IMR-90 (cell line): ENCODE measurements around the gene DCAF17. TPM values are rescaled to one million over a fixed set of nuclear protein-coding genes. Genes with fewer than 3 reads are reported as not detected.

Source experiments
- ATAC-seq: fragments of 200-7000 bp; cut with Tn5 transposase; 2 replicates; pipeline ENCODE4 v1.9.1; 2020; ENCODE audit warnings: low read depth, mild to moderate bottlenecking, moderate library complexity
- BruUV-seq: library from RNA; stranded (reverse); fragments of 400-500 nt; replicated peaks from 2 replicates; lab custom pipeline; 2021; lab: Mats Ljungman, UMichigan
- CTCF ChIA-PET: fragments of 300-600 bp; formaldehyde crosslinking; extraction: SDS; loops from one replicate; lab custom pipeline; 2021; ENCODE audit warnings: antibody characterized with exemption; lab: Yijun Ruan, JAX
- POLR2A ChIA-PET: fragments of 300-600 bp; sonication (Branson Sonifier 250); formaldehyde crosslinking; loops from one replicate; lab custom pipeline; 2022; ENCODE audit warnings: antibody characterized with exemption; ENCODE audit not compliant: unreplicated experiment; lab: Charles Lee
- DNase-seq: peaks from one replicate; pipeline ENCODE4 v3.0.0; 2013
- H2AFZ ChIP-seq: replicated peaks from 2 replicates; pipeline ENCODE3; 2013; ENCODE audit warnings: low read length, mild to moderate bottlenecking; ENCODE audit not compliant: poor library complexity
- H2AK5ac ChIP-seq: 2 replicates; pipeline ENCODE4 v1.6.1; 2013; ENCODE audit warnings: low read depth, low read length, inconsistent platforms
- H2AK9ac ChIP-seq: replicated peaks from 2 replicates; pipeline ENCODE3; 2013; ENCODE audit warnings: mild to moderate bottlenecking, low read depth, low read length, moderate library complexity; ENCODE audit not compliant: poor library complexity
- H2BK120ac ChIP-seq: 2 replicates; pipeline ENCODE4 v1.6.1; 2013; ENCODE audit warnings: low read depth, low read length, inconsistent platforms
- H2BK15ac ChIP-seq: 3 replicates; pipeline ENCODE4 v1.6.1; 2013; ENCODE audit warnings: low read depth, low read length, inconsistent platforms
- H2BK20ac ChIP-seq: 2 replicates; pipeline ENCODE4 v1.6.1; 2013; ENCODE audit warnings: low read depth, mild to moderate bottlenecking, inconsistent platforms, low read length, moderate library complexity
- H2BK5ac ChIP-seq: 2 replicates; pipeline ENCODE4 v1.6.1; 2013; ENCODE audit warnings: mild to moderate bottlenecking, low read depth, low read length, inconsistent platforms; ENCODE audit not compliant: poor library complexity, severe bottlenecking
- H3K14ac ChIP-seq: replicated peaks from 2 replicates; pipeline ENCODE4 v1.6.1; 2013; ENCODE audit warnings: low read depth, low read length, inconsistent platforms
- H3K18ac ChIP-seq: 2 replicates; pipeline ENCODE4 v1.6.1; 2013; ENCODE audit warnings: low read depth, low read length, control low read depth
- H3K23ac ChIP-seq: 2 replicates; pipeline ENCODE4 v1.6.1; 2013; ENCODE audit warnings: low read depth, low read length, inconsistent platforms
- H3K27ac ChIP-seq: 2 replicates; pipeline ENCODE4 v1.5.1; 2013; ENCODE audit warnings: mild to moderate bottlenecking, control low read depth, low read length; ENCODE audit not compliant: insufficient read depth
- H3K27me3 ChIP-seq: 2 replicates; pipeline ENCODE4 v1.6.1; 2013; ENCODE audit warnings: low read length; ENCODE audit not compliant: control insufficient read depth, insufficient read depth
- H3K36me3 ChIP-seq: 2 replicates; pipeline ENCODE4 v1.6.1; 2013; ENCODE audit warnings: low read length, mixed read lengths; ENCODE audit not compliant: control insufficient read depth, insufficient read depth
- H3K4ac ChIP-seq: 2 replicates; pipeline ENCODE4 v1.6.1; 2013; ENCODE audit warnings: low read depth, low read length, inconsistent platforms
- H3K4me1 ChIP-seq: 2 replicates; pipeline ENCODE4 v1.6.1; 2013; ENCODE audit warnings: low read length, mixed read lengths; ENCODE audit not compliant: control insufficient read depth, insufficient read depth
- H3K4me2 ChIP-seq: 2 replicates; pipeline ENCODE4 v1.6.1; 2013; ENCODE audit warnings: low read depth, mild to moderate bottlenecking, control low read depth, low read length, moderate library complexity
- H3K4me3 ChIP-seq: 2 replicates; pipeline ENCODE4 v1.5.1; 2013; ENCODE audit warnings: low read depth, mild to moderate bottlenecking, control low read depth, low read length, moderate library complexity; ENCODE audit not compliant: insufficient read depth
- H3K56ac ChIP-seq: 2 replicates; pipeline ENCODE4 v1.6.1; 2013; ENCODE audit warnings: low read length, inconsistent platforms; ENCODE audit not compliant: insufficient read depth; ENCODE audit errors: extremely low read depth
- H3K79me1 ChIP-seq, 2 experiments: 2 replicates each; pipeline ENCODE4 v1.6.1; 2013; ENCODE audit warnings: low read length in 2 of 2, inconsistent platforms in 1 of 2, low read depth in 1 of 2
- H3K9ac ChIP-seq: 2 replicates; pipeline ENCODE4 v1.6.1; 2013; ENCODE audit warnings: low read depth, low read length, control low read depth
- H3K9me1 ChIP-seq: 2 replicates; pipeline ENCODE4 v1.6.1; 2013; ENCODE audit warnings: low read length, inconsistent platforms; ENCODE audit not compliant: insufficient read depth
- H3K9me3 ChIP-seq: 2 replicates; pipeline ENCODE4 v1.6.1; 2013; ENCODE audit warnings: low read length; ENCODE audit not compliant: control insufficient read depth, insufficient read depth
- H4K20me1 ChIP-seq: 2 replicates; pipeline ENCODE4 v1.6.1; 2013; ENCODE audit warnings: low read length, inconsistent platforms; ENCODE audit not compliant: insufficient read depth
- H4K5ac ChIP-seq: 2 replicates; pipeline ENCODE4 v1.6.1; 2013; ENCODE audit warnings: mild to moderate bottlenecking, low read depth, low read length, control low read depth
- H4K8ac ChIP-seq, 2 experiments: 2 replicates each; pipeline ENCODE4 v1.6.1; 2013; ENCODE audit warnings: low read depth in 2 of 2, low read length in 2 of 2, control low read depth in 1 of 2, inconsistent platforms in 1 of 2
- H4K91ac ChIP-seq: 2 replicates; pipeline ENCODE4 v1.6.1; 2013; ENCODE audit warnings: low read depth, low read length, inconsistent platforms; ENCODE audit not compliant: insufficient read depth
- BHLHE40 ChIP-seq: fragments of 150-350 bp; IDR thresholded peaks from 2 replicates; pipeline ENCODE4 v1.6.1; 2016; ENCODE audit warnings: mild to moderate bottlenecking, low read depth, low read length
- CEBPB ChIP-seq: IDR thresholded peaks from 2 replicates; pipeline ENCODE4 v1.6.1; 2012; ENCODE audit warnings: low read depth, low read length, improper control_type of control experiment
- CHD1 ChIP-seq: IDR thresholded peaks from 2 replicates; pipeline ENCODE4 v1.6.1; 2012; ENCODE audit warnings: low read depth, low read length, improper control_type of control experiment
- CTCF ChIP-seq: conservative IDR thresholded peaks from 2 replicates; pipeline ENCODE4 v1.5.1; 2012; ENCODE audit warnings: mild to moderate bottlenecking, low read depth, low read length, improper control_type of control experiment
- FOS ChIP-seq: fragments of 150-350 bp; IDR thresholded peaks from 2 replicates; pipeline ENCODE4 v1.6.1; 2016; ENCODE audit warnings: low read depth, low read length
- MAFK ChIP-seq: IDR thresholded peaks from 2 replicates; pipeline ENCODE4 v1.6.1; 2012; ENCODE audit warnings: low read depth, low read length, improper control_type of control experiment
- MXI1 ChIP-seq: IDR thresholded peaks from 2 replicates; pipeline ENCODE4 v1.6.1; 2012; ENCODE audit warnings: low read depth, mild to moderate bottlenecking, low read length, moderate library complexity, borderline replicate concordance
- NFE2L2 ChIP-seq: fragments of 150-350 bp; IDR thresholded peaks from 2 replicates; pipeline ENCODE4 v1.6.1; 2016; ENCODE audit warnings: low read depth, mild to moderate bottlenecking, low read length
- RAD21 ChIP-seq: IDR thresholded peaks from 2 replicates; pipeline ENCODE4 v1.6.1; 2012; ENCODE audit warnings: low read length, improper control_type of control experiment
- RFX5 ChIP-seq: IDR thresholded peaks from 2 replicates; pipeline ENCODE4 v1.8.0; 2012; ENCODE audit warnings: low read depth, mild to moderate bottlenecking, low read length, moderate library complexity
- SMC3 ChIP-seq: fragments of 150-350 bp; IDR thresholded peaks from 2 replicates; pipeline ENCODE4 v1.6.1; 2016; ENCODE audit warnings: low read depth, mild to moderate bottlenecking, antibody characterized with exemption, low read length, moderate library complexity
- WGBS, 2 experiments: methylation state at CpG; one replicate each; pipeline versions ENCODE4 v1.1.5 to v1.1.7; 2013; ENCODE audit warnings: missing lambda C conversion rate in 2 of 2; ENCODE audit not compliant: insufficient read length in 1 of 2; ENCODE audit errors: extremely low coverage in 2 of 2; 5-methylcytosine and 5-hydroxymethylcytosine counted together
- dilution Hi-C: fragments of 300-500 bp; cut with HindIII; formaldehyde crosslinking; loops from one replicate; pipeline ENCODE4 v1.14.3; 2018; ENCODE audit warnings: low sequenced_read_pairs; ENCODE audit not compliant: unreplicated experiment
- in situ Hi-C: fragments of 300-500 bp; cut with MboI; formaldehyde crosslinking; loops from 3 replicates; pipeline ENCODE4 v1.14.3; 2019; ENCODE audit warnings: low sequenced_read_pairs, inconsistent platforms, mixed read lengths
- intact Hi-C: fragments of 100-400 bp; cut with micrococcal nuclease; formaldehyde crosslinking; loops from 2 replicates; pipeline ENCODE4 v1.10.0; 2022
- polyA plus RNA-seq, 3 experiments: library from polyadenylated mRNA; depleted of rRNA; stranded (reverse); fragments of >200 nt; gene quantifications; 2 replicates each; pipeline ENCODE4 v1.2.3, GENCODE V29; 2012; ENCODE audit warnings: low replicate concordance in 1 of 3
- total RNA-seq: library from RNA; depleted of rRNA; stranded (reverse); fragments of >200 nt; gene quantifications from 2 replicates; pipeline ENCODE4 v1.2.3, GENCODE V29; 2012
- TF ChIP-seq, protein P1 (sequence below): fragments of 150-350 bp; IDR thresholded peaks from 2 replicates; pipeline ENCODE4 v1.6.1; 2016; ENCODE audit warnings: low read depth, mild to moderate bottlenecking, low read length, moderate library complexity, borderline replicate concordance

Gene DCAF17
- total and polyA plus RNA-seq, 2 of the 4 experiments (the other 2 are of a cell fraction): 6.7 to 13.1 TPM

GRCh38 chr2:171420728-171421563 is 13.1 kb upstream of the DCAF17 start:
- Histone ChIP-seq H3K18ac (no peak overlapping the region), H2AK9ac (no peak overlapping the region), H3K9me3 (peaks cover 9% of the 10 kb centered on the region), H2BK5ac (no peak overlapping the region), H3K27me3 (no peaks in the 10 kb centered on the region), H2AK5ac (no peak overlapping the region), H3K9me1 (no peaks in the 10 kb centered on the region), H3K36me3 (no peaks in the 10 kb centered on the region), H3K4me3 (no peak overlapping the region), H2AFZ (no peak overlapping the region), H3K9ac (no peak overlapping the region), H3K14ac (no peak overlapping the region), H4K91ac (no peak overlapping the region), H4K5ac (no peak overlapping the region), H3K56ac (no peak overlapping the region), H3K79me1 (peaks cover 8 to 13% of the 10 kb centered on the region in 2 experiments; a peak in 2 of 4 replicates), H3K4ac (no peak overlapping the region), H2BK20ac (no peak overlapping the region), H3K4me1 (peaks cover 3% of the 10 kb centered on the region; the same call in 1 of the 2 replicates), H2BK120ac (no peak overlapping the region), H4K8ac (no peak overlapping the region), H3K4me2 (no peak overlapping the region), H3K23ac (no peak overlapping the region), H4K20me1 (no peaks in the 10 kb centered on the region), H2BK15ac (no peak overlapping the region), H3K27ac (no peak overlapping the region)
- WGBS, 2 experiments: no CpG with 5 or more reads among the region's 3 CpGs
- intact Hi-C loops: no loop called here
- CTCF ChIA-PET: interaction anchor here (0.6 to 0.8 kb wide), 3 partner anchors 11 to 195 kb away, joined by 3 to 4 read pairs (median 3); no protein-coding TSS in a partner anchor
- POLR2A ChIA-PET: no interaction called here
- no TSS peak for BruUV-seq
- dilution Hi-C loops: no loop called here
- in situ Hi-C loops: no loop called here
- no peak for ATAC-seq
- TF ChIP-seq RFX5 (no peak), FOS (no peak), MAFK (no peak), BHLHE40 (no peak), RAD21 (no peak), CHD1 (no peak), MXI1 (no peak), NFE2L2 (no peak), SMC3 (no peak), CEBPB (no peak), CTCF (no peak)
- TF ChIP-seq, protein P1, sequence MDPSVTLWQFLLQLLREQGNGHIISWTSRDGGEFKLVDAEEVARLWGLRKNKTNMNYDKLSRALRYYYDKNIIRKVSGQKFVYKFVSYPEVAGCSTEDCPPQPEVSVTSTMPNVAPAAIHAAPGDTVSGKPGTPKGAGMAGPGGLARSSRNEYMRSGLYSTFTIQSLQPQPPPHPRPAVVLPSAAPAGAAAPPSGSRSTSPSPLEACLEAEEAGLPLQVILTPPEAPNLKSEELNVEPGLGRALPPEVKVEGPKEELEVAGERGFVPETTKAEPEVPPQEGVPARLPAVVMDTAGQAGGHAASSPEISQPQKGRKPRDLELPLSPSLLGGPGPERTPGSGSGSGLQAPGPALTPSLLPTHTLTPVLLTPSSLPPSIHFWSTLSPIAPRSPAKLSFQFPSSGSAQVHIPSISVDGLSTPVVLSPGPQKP: no peak
- no peak for DNase-seq
